Activated CD8-positive, alpha-beta memory T cell treated with anti-CD3 and anti-CD28 coated beads, Interleukin-2, amount 50 U/mL, for 1 hour (primary cell): ENCODE results near the gene NR3C2.
"Not testable (repeated sequence)": the region's sequence is repeated elsewhere in the genome, so short reads cannot be mapped to it uniquely, and the experiment has no call there.

Experiments used
- DNase-seq: peaks from one replicate; pipeline ENCODE4 v3.0.0-alpha.2; 2020; ENCODE audit errors: extremely low read depth

The NR3C2 gene

DNA sequence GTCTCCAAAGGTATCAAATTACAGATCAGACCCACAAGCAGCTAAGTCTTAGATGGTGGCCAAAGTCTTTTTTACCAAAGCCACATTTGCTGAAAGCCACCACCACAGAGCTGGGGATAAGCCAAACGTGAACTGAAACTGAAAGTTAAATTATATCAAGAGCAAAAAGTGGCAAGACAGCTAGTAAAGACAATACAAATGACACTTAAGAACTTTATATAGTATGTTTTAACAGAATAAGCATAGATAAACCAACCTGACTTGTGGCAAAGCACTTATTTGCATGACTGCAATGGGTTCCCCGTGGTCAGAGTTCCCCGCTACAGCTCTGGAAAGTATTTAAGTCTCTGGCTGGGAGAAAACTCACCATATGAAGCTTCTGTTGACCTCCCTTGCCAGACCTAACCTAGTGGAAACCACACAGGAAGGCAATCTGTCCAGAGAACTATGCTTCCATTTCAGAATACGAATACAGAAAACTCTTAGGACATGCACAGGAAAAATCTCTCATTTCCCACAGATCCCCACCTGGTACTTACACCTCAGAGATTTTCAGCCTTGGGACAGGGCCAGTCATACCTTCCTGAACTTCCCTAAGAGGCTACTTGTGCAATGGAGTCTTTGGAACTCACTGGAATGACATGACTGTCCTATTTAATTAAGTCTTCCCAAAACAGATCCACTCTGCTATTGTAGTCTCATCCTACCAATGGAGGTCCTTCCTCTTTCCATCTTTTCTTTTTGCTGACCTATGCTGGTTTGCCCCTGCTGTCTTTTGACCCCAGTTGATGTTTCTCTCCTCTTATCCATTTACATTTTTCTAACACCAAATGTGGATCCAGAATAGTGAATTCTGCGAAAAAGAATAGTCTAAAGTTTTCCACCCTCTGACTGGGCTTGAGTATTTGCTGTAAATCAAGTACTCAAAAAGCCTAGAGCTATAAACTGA, 225.1 kb downstream of the NR3C2 start:
- DNase-seq = no peak

DNA sequence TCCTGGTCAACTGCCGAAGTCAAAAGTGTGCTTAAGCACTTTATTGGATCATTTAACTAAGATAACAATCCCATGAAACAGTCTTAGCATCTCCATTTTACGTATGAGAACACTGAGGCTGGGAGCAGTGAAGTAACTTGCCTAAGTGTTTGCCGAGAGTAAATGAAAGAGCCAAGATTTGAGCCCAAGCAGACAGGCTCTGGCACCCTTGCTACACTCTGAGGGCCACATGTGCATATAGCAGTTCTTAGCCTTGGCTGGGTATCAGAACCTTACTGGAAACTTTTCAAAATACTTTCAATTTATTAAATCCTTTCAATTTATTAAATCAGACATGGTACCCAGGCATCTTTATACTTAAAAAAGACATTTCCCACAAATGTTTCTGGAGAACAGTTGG, 225.9 kb downstream of the NR3C2 start:
- no peak for DNase-seq

DNA sequence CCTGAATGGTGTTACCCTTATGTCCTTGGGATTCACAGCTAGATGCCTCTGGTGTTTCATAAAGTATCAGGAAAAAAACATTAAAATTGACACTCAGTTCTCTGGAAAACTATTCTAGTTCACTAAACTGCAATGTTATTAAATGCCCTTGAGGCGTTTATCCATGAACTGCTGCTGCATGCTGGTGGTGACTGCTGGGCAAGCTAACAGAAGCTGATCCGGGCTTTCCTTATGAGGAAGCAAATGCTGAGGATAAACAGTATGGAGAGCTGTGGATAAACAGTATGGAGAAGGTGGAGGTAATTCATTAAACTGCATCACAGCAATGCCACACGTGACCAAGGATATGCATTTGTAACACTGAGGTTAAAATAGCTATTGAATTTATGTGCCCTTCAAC, 227.0 kb downstream of the NR3C2 start:
- no peak for DNase-seq

DNA sequence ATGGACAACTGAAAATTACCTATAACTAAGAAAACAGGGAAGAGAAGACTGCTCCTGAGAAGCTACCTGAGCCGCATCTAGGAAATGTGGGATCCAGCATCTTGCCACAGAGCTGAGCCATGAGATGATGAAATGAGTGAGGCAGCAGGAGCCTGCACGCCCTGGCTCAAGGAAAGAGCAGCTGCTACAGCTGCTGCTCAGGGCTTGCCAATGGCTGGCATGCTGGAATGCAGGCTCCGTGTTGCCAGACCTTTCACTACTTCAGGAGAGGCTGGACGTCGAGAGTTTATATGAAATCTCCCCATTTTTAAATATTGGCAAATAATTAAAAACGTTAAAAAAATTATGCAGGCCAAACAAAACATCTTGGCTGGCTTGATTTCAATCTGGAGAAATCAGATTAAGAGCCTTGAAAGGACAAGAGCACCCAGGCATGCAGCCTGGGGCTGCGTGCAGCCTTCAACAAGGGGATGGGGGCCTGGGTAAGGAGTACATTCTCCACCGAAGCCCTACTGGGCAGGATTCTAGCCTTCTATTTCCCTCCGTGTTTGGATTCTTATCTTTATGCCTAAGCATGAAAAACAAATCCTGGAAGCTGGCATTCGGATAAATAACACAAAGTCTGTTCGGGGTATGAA, 227.6 kb downstream of the NR3C2 start:
- no peak for DNase-seq

DNA sequence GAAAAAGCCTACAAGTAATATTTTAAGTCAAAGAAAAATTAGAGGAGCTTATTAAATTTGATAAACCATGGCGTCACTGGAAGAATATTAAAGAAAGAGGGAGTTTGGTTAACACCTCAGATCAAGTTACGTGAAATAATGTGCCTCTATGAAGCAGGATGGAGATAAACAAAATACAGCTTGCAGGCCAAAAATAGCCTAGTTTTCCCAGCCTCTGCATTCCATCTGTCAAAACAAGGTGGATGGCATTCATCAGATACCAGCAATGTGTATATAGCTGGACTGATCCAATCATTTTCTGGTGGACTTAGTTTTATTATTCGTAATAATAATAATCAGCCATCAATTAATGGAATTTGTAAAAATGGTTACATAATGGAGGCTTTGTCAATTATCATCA, 230.7 kb downstream of the NR3C2 start:
- no peak for DNase-seq

DNA sequence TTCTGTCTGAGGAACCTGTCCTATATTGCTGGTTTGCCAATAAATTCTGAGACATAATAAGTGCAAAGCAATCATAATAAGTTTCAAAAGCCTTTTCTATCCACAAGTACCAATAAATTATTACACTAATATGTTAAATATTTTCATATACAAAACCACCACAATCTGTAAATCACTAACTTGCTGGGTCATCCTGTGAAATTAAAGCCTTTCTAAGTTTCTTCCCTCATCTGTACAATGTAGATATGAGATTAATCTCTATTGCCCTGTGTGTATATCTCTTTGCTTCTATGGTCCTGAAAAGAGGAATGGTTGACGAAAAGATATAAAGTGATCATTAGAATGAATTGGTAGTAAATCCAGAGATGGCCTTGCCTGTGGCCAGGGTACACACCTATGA, 231.6 kb downstream of the NR3C2 start:
- DNase-seq = no peak

DNA sequence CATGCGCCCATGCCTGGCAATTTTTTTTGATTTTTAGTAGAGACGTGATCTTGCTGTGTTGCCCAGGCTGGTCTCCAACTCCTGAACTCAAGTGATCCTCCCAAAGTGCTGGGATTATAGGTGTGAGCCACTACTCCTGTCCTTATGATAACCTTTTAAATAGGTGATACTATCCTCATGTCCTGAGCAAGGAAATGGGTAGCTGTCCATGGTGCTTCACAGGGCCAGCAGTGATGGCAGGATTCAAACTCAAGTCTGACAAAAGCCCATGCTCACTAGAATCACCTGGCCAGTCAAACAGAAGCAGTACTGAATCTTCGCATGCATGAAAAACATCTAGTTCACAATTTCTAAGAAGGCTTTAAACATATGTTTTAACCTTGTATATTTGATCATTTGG, 235.1 kb downstream of the NR3C2 start:
- DNase-seq = no peak

DNA sequence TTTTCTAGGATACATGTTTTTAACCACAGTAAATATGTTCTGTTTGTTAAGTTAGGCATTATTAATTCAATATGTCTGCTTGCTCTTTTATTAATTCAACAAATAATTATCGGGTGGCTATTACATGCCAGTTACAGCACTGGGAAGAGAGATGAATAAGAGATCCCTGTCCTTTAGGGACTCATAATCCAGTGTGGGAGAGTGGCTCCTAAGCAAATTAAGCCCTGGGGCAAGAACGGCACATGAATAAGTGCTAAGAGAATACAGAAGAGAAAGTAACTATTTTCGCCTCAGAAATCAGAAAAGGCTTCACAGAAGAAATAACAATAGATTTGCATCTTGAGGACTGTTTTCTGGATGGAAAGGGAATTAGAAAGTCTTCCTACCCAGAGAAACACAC, 236.7 kb downstream of the NR3C2 start:
- no peak for DNase-seq

DNA sequence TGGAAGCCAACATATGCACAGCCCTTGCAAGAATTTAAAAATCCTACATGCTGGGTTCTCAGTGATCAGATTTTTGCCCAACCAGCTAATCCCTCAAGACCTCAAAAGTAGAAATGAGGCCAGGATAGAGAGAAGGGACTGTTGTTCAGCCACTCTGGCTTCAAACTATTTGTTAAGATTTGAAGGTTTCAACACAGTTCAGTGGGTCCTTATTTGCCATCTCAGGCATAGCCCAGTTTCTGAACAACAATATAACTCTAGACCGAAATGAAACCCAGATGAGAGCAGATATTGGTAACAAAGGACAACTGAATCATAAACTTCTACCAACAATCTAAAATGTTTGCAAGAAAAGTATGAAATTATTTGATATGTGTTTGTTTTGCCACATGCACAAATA, 237.3 kb downstream of the NR3C2 start:
- DNase-seq = no peak

DNA sequence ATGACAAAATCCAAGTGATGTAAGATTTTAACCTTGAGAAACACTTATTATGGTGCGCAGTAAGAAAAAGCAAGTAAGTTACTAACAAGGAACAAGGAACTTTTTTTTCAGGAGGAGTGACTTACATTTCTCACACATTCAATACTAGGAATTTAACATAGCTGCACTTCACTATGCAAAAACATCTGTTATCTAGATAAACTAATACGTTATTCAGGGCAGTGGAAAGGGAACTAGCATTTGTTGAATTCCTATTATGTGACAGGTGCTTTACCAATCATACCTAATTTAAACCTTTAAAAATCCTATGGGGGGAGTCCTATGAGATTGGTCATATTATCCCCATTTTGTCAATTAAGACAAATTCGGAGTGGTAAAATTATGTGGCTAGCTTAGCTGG, 238.0 kb downstream of the NR3C2 start:
- no peak for DNase-seq

DNA sequence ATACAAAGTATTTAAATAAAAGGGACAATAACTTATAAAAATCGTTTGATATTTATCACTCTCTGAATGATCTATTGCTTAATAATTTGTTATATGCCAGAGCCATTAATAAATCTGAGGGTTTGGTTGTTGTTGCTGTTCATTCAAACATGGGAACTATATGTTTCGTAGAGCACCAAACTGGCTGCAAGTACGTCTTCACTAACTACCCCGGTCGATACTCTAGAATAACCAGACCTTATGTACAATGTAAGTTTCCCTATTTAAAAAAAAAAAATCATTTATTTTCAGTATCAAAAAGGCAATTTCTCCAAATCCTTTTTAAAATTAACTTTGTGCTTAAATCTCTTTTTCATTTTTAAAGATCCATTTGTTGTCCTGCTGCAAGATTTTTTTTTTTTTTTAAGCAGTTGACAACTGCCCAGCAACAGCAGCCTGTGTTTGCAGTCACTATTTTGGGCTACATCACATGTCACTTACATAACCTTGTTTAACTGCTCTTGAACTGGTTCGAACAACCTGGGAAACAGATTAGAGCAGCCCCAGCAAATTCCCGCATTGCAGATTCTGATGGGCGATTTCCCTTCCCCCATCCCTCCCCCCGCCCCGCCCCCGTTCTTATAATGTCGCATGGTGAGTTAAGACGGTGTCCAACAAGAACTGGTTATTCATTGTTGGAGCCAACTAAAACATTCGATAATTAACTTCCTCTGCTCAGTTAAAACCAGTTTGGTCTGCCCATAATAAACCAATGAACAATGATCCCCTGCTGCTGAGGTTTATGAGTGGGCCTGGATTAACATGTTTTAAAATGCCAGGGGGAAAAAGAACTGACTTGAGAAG, 238.9 kb downstream of the NR3C2 start:
- DNase-seq = no peak

DNA sequence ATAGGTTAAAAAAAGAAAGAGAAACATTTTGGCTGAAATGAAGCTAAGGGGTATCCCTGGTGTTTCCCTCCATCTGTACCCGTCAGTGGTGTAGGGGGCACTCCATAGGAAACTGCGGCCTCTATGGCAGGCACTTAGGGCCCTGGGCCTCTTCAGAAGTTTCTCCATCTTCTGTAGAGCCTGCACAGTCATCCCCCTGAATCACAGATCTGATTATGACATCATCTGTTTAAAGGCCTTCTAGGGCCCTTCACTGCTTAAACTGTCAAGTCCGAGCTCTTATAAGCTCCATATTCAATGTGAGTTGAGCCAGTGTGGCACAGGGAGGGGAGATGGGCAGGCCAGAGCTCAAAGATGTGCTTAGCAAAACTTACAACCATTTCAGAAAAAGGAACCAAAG, 241.3 kb downstream of the NR3C2 start:
- no peak for DNase-seq

DNA sequence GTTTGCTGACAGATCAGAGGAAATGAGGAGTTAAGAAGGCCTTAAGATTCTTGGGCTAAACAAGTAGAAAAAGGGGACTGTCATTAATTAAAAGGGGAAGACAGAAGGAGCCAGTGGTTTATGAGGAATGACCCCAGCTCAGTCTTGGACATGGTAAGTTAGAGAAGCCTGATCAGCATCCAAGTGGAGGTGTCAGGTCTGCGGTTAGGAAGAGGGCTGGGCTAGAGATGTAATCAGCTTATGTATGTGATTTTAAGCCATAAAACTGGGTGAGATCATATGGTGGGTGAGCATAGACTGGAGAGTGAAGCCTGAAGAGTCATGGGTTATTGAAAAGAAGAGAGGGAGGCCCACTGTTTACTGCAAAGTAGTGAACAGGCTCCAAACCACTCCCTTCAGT, 246.1 kb downstream of the NR3C2 start:
- DNase-seq = no peak

DNA sequence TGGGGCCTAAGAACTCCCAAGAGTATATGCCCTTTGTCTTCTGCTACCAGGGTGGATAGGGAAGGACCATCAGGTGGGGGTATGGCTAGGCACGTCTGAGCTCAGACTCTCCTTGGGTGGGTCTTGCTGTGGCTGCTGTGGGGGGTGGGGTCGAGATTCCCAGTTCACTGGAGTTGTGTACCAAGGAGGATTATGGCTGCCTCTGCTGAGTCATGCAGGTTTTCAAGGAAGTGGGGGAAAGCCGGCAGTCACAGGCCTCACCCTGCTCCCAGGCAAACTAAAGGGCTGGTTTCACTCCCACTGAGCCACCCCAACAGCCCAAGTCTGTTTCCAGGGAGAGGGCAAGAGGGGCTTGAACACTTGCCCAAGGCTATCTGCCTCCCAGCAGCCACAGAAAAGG, 249.7 kb downstream of the NR3C2 start:
- no peak for DNase-seq

DNA sequence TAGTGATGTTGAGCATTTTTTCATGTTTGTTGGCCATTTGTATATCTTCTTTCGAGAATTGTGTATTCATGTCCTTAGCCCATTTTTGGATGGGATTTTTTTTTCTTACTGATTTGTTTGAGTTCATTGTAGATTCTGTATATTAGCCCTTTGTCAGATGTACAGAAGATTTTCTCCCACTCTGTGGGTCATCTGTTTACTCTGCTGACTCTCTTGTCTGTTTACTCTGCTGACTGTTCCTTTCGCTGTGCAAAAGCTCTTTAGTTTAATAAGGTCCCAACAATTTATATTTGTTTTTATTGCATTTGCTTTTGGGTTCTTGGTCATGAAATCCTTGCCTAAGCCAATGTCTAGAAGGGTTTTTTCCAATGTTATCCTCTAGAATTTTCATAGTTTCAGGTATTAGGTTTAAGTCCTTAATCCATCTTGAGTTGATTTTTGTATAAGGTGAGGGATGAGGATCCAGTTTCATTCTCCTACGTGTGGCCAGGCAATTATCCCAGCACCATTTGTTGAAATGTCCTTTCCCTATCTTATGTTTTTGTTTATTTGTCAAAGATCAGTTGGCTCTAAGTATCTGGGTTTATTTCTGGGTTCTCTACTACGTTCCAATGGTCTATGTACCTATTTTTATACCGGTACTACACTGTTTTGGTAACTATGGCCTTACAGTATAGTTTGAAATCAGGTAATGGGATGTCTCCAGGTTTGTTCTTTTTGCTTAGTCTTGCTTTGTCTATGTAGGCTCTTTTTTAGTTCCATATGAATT, 254.6 kb downstream of the NR3C2 start:
- DNase-seq = not testable (repeated sequence)

DNA sequence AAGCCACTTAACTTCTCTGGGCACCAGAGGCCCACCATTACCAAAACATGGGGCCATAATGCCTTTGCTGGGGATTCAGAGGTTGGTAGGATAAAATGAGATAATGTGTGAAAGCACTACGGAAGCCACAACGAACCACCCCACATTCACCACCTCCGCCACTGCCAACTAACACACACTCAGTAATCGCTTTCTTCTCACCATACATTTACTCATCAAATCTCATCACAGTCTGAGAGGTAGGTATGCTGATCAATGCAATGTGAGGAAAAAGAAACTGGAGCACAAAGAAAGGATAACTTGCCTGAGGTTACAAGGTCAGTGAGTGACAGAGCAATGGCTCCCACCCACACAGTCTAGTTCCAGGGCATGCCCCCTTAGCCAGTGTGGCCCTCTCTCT, 257.3 kb downstream of the NR3C2 start:
- no peak for DNase-seq

DNA sequence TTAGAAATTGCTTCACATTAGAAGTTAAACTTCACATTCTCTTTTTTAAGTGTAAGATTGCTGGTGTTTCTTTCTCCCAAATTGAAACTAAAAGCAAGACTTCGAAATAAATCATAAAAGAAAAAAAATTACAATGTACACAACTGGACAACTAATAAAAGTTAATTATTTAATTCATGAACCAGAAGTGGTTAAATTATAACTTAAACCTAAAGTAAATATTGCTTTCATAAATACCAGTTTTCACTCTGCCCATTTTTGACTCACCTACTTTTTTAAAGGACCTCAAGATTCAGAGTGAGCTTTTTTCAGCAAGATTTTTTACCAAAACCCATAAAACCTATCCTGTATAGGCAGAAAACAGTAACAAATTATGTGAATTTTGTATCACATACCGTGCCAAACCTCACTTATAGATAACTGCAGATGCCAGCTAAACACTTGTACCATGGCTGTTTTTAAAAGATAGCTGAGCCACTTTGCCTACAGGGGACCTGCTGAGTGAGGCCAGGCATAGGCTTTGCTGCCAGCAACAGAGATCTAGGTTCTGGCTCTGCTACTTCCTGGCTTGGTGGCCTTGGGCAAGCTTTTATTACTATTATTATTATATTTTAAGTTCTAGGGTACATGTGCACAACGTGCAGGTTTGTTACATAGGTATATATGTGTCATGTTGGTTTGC, 259.8 kb downstream of the NR3C2 start:
- no peak for DNase-seq

DNA sequence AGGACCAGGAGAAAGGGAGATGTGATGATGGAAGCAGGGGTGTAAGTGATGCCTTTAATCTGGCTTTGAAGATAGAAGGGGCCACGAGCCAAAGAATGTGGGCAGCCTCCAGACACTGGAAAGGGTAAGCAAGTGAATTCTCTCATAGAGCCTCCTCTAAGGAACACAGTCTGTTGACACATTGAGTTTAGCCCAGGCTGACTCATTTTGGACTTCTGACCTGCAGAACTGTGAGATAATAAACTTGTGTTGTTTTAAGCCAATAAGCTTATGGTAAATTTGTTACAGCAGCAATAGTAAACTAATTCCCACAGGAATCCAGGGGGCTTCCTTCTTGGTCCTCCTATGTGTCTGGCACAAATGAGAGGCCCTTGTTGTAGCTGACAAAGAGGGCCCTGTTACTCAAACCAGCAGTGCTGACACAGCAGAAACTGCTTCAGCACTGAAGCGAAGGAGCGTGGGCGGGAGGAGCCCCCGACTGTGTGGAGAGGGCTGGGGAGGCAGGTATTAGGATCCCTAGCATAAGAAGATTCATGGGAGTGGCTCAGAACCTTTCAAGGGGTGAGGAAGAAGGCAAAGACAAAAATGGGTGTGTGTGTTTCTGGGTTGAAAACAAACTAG, 268.7 kb downstream of the NR3C2 start:
- DNase-seq = no peak

DNA sequence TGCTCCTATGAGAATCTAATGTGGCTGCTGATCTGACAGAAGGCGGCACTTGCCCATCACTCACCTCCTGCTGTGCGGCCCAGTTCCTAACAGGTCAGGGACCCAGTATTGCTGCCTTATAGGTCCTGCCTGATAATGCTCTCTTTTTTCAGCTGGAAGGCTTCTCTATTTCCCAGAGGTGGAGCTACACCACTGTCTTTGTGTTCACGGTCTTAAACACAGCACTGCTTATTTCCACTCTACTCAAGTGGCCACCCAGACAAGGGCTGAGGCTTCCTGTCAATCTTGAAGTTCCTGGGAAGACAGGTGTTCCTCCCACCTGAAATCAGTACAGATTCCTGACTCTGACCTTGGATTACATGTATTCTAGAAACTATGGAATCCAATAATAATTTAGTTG, 270.6 kb downstream of the NR3C2 start:
- DNase-seq = no peak
